ENCODE data around the gene RPS6KA3.
A peak's percentile ranks its signal among the peaks of the same experiment; 100 is the strongest.
"Not testable (repeated sequence)": the region's sequence is repeated elsewhere in the genome, so short reads cannot be mapped to it uniquely, and the experiment has no call there.

RPS6KA3 gene

GRCh38 chrX:20215565-20215964, 51.1 kb downstream of the RPS6KA3 start:
- FAIRE-seq, result no peak

DNA sequence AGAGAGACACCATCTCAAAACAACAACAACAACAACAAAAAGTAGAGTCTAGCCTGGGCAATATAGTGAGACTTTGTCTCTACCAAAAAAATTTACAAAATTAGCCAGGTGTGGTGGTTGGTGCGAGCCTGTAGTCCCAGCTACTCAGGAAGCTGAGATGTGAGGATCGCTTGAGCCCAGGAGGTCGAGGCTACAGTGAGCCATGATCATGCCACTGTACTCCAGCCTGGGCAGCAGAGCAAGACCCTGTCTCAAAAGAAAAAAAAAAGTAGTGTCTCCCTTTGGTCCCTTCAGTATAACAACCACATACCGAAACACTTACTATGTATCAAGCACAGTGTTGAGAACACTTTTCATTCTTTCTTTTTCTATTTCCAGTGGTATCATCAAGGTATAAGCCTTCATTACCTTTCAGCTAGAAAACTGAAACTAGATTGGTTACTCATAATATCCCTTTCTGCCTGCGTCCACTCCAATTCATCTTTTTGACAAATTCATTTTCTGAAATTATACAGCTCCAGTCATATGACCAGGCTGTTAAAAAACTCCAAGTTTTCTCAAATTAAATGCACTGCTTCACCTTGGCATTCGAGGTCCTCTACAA, 54.1 kb downstream of the RPS6KA3 start:
- FAIRE-seq, result no peak

DNA sequence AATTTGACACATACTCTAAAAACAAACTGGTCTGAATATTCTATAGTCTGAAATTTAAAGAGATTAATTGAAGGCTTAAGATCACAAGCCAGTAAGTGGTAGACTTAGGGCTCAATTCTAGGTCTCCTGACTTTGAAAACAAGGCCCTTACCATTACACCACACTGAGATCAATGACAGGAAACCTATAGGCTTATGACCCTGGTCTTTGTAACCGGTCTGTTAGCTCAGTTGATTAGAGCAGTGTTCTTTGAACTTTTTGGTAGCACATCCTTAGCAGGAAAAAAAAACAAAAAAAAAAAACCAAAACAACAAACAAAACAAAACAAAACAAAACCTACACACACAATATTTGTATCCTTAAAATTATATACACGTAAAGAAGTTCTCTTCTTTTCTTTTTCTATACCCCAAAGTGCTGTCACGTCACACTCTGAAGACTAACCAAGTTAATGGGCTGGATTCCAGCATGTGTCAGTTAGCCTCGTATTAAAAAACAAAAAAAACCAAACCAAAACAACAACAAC, 55.4 kb downstream of the RPS6KA3 start:
- FAIRE-seq, result no peak

DNA sequence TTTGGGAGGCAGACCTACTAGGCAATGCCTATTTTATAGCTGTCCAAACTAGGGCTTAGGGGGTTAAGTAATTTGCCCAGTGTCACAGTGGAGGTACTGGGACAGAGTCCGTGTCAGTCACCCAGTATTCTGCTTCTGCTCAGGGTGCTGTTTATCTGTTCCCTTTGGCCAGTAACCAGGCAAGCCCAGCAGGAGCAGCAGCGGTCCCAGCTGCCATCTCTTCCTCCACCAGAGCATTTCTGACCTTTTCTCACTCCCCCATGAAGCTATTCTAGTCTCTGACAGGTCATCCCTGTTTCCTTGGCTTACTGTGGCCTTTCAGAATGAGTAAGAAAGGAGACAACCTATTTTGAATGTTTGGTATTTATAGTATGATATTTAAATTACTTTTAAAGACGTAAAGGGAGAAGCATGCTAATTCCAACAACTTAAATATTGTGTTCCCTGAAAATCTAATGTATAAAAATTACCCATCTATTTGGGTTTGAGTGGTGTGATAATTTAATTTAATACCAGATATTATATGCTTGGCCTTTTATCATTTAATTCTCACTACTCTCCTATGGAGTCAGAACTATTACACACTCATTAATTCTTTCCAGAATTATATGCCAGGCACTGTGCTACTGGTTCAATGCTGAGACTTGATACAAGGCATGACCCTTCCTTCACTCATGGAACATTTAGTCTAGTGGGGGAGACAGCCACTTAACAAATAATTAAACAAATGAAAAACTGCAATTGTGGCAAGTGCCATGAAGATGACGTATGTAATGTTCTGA, 60.6 kb downstream of the RPS6KA3 start:
- peak; percentile 40 for FAIRE-seq

GRCh38 chrX:20204351-20204750, 62.4 kb downstream of the RPS6KA3 start:
- FAIRE-seq, result no peak

GRCh38 chrX:20197641-20198210, 69.0 kb downstream of the RPS6KA3 start:
- FAIRE-seq, result no peak

- no peak for FAIRE-seq
Observed at GRCh38 chrX:20189171-20189570, 77.5 kb downstream of the RPS6KA3 start.

GRCh38 chrX:20181598-20182329, 84.9 kb downstream of the RPS6KA3 start:
- no peak for FAIRE-seq

GRCh38 chrX:20177093-20177492, 89.6 kb downstream of the RPS6KA3 start:
- no peak for FAIRE-seq

DNA sequence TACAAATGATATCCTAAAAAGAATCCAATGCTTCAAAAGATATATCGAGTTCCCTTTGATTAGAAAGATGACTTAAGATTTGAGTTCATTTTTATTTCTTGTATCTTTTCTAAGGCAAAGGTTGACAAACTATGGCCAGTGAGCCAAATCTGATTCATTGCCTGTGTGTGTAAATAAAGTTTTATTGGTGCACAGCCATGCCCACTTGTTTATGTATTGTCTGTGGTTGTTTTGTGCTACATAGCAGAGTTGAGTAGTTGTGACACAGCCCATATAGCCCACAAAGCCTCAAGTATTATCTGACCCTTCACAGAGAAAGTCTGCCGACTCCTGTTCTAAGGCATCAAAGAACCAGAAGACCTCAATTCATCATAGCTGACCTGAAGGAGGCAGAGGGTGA, 92.9 kb downstream of the RPS6KA3 start:
- FAIRE-seq, result no peak

- no peak for FAIRE-seq
Observed at GRCh38 chrX:20173313-20173712, 93.4 kb downstream of the RPS6KA3 start.

DNA sequence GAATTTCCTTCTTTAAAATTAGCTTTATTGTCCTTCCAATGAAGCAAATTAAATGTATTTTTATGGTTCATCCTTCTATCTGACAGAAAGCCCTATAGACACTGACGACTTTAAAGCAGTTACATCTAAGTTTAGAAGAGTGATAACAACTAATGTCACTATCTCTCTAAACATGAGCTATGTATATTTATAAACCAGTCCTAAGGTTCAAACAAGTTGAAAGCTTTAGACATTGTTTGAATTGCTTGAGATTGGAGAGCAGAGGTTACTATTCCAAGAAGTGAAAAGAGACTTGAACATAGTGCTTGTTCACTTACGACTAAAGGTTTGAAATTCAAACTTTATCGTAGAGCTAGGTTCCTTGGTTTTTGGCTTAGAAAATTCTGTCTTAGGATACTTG, 94.8 kb downstream of the RPS6KA3 start:
- FAIRE-seq, result no peak

- FAIRE-seq, result not testable (repeated sequence)
Observed at GRCh38 chrX:20162516-20162915, 104.2 kb downstream of the RPS6KA3 start.

- FAIRE-seq, result no peak
Observed at GRCh38 chrX:20159797-20160385, 106.8 kb downstream of the RPS6KA3 start.

DNA sequence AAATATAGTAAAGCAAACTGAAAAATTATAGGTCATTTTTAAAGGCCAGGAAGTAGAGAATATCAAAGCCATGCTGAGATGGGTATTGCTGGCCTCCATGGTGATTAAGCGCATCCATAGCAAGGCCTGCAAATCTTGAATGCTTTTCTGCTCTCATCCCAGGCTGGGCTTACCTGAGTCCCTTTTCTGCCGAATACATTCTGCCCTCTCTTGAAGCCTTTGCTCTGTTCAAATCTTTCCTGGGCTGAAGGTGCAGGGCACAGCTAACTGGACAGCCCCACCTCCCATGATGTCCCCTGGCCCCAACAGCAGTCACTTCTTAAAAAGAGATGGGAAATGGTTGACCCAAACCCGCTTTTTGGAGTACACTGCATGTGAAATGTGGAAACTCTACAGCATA, 115.0 kb downstream of the RPS6KA3 start:
- no peak for FAIRE-seq

DNA sequence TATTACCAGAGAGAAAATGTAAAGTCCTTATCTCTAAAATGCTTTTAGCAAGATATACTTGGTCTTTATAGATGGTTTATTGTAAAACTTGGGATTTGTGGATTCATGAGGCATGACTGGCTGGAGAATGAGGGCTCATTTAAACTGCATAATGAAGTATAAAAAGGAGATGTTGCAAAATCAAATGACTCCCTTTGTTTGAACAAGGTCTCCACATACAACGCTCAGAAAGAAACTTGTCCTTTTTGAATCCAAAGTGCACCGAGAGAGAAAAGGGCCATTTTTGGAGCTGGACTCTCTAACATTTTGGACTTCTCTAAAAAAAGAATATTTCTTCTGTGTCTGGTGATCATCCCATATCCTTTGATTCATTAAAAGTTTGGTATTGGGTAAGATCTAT, 117.4 kb downstream of the RPS6KA3 start:
- FAIRE-seq, result no peak

DNA sequence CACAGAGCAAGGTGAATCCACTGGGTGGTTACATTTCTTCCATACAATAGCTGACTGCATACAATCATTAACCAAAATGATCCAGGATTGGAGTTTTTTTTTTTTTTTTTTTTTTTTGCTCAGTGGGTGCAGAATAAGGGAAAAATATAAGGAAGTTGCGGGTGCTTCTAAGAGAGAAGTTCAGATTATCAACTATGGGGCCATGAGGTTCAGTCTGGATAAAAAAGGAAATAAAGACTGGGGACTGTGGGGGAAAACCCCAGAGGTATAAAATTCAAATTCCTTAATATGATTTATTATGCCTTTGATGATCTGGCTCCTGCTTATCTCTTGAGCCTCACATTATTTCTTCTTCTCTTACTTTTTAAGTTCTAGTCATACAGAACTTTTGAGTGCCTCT, 119.1 kb downstream of the RPS6KA3 start:
- FAIRE-seq, result no peak

GRCh38 chrX:20144491-20144890, 122.2 kb downstream of the RPS6KA3 start:
- no peak for FAIRE-seq

DNA sequence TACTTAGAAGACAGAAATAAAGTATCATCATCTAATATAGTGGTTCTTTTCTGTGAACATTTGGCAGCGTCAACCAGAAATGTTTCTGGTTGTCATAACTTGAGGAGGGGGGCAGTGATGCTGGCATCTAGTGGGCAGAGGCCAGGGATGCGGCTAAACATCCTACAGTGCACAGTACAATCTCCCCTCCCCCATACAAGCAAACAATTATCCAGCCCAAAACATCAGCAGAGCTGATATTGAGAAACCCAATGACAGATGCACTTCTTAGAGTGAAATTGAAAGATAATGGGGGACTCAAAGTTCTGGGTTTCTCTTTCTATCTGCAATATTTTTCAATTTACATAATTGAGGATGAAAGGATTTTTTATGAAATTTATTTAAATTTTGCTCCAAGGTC, 123.1 kb downstream of the RPS6KA3 start:
- FAIRE-seq, result no peak

DNA sequence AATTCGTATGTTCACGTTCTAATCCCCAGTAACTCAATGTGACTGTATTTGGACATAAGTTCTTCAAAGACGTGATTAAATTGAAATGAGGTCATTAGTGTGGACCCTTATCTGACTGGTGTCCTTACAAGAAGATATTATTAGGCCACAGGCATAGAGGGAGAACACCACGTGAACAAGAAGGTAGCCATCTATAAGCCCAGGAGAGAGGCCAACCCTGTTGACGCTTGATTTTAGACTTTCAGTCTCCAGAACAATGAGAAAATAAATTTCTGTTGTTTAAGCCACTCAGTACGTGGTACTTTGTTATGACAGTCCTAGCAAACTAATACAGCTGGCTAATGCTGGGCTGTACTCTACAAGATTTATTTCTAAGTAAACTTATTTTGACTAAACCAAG, 123.6 kb downstream of the RPS6KA3 start:
- no peak for FAIRE-seq

DNA sequence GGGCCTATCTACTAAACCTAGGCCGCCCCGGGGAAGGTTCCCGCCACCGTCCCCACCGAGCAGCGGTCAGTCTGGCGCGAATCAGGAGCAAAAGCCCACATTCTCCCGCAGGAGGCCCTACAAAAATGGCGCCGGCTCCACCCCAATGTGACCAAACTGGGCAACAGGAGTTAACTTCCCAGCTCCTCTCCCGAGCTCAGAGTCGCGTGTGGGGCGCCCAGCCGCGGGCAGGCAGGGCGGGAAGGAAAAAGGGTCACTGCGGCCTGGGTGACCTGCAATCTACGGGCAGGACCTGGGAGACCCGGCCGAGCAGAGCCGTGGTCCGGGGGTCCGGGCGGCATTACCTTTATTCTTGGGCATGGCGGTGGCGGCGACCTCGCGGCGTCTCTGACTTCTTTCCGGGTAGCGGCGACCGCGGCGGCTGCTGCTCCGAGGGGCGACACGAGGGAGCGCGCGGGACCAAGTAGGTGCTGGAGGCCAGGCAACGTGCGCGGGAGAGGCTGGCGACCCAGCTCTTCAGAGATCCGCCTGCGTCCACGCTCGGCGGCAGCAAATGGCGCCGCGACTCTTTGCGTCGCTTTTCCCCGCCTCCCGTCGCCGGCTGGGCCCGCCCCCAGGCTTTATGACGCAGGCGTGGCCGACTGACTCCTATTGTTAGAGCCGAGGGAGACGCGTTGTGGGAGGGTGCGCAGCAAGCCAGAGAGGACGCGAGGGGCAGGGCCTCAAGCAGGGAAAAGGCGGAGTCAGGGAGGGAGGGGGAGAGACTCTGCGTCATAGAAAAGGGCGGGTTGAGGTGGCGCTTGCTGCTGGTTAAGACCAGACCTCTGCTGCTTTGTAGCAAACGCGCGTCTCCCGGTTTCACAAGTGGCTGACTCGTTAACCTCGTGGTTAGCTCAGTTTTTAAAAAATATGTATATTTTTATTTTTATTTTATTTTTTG, 125.2 kb downstream of the RPS6KA3 start, which contains the start of gene EIF1AX:
EIF1AX (minus strand) TSS at position 558 of the 940 bp plus-strand sequence; CDS start at position 360, 198 bp downstream.
- peak; percentile 99 for FAIRE-seq

DNA sequence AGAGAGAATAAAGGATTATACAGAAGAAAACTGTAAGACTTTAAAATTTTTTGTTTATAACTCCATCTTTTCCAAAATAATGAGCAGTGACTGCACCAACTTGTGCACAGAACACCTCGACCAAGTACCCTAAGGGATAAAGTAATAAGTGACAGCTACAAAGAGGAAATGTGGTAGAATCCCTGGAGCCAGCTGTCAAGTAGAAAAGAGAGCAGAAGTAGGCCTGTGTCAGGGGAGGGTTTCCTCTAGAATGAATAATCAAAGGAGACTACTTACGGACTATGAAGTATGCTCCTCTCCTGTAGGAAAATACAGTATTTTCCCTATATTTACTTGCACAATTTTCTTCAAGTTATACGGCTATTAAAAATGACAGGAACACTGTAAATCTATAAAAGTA, 126.3 kb downstream of the RPS6KA3 start:
- no peak for FAIRE-seq
